Liver (tissue), 9 donors: Measurements from ENCODE around the gene COLEC12. TPM values are rescaled to one million over a fixed set of nuclear protein-coding genes. Genes with fewer than 3 reads are reported as not detected.

Source experiments
- DNase-seq: peaks from one replicate; pipeline ENCODE4 v3.0.0-alpha.2; 2017; ENCODE audit warnings: low spot score
- H3K27ac ChIP-seq, 2 donors: one replicate each; pipeline ENCODE4 v1.7.0; 2013; ENCODE audit warnings: inconsistent platforms in 2 of 2, low read length in 2 of 2, control low read depth in 1 of 2, low read depth in 1 of 2, mild to moderate bottlenecking in 1 of 2
- H3K27me3 ChIP-seq, 4 donors: one replicate each; pipeline versions ENCODE4 v1.6.1 to v1.7.0; 2013; ENCODE audit warnings: low read length in 3 of 4, inconsistent platforms in 1 of 4, mild to moderate bottlenecking in 1 of 4, moderate library complexity in 1 of 4; ENCODE audit not compliant: control insufficient read depth in 4 of 4, insufficient read depth in 4 of 4
- H3K36me3 ChIP-seq, 4 donors: one replicate each; pipeline versions ENCODE4 v1.6.1 to v1.7.0; 2013; ENCODE audit warnings: low read length in 3 of 4, mild to moderate bottlenecking in 3 of 4, low read depth in 1 of 4, moderate library complexity in 1 of 4; ENCODE audit not compliant: control insufficient read depth in 4 of 4, insufficient read depth in 3 of 4
- H3K4me1 ChIP-seq, 4 donors: one replicate each; pipeline versions ENCODE4 v1.6.1 to v1.7.0; 2013; ENCODE audit warnings: low read length in 3 of 4, mild to moderate bottlenecking in 3 of 4, moderate library complexity in 1 of 4; ENCODE audit not compliant: control insufficient read depth in 4 of 4, insufficient read depth in 4 of 4
- H3K4me3 ChIP-seq, 3 donors: one replicate each; pipeline versions ENCODE4 v1.6.1 to v1.7.0; 2013; ENCODE audit warnings: low read length in 3 of 3, control low read depth in 1 of 3, low read depth in 1 of 3, mild to moderate bottlenecking in 1 of 3
- H3K9ac ChIP-seq, 2 donors: one replicate each; pipeline ENCODE4 v1.7.0; 2013; ENCODE audit warnings: low read length in 2 of 2, mild to moderate bottlenecking in 2 of 2, moderate library complexity in 2 of 2, control low read depth in 1 of 2, low read depth in 1 of 2
- H3K9me3 ChIP-seq, 4 donors: one replicate each; pipeline versions ENCODE4 v1.6.1 to v1.7.0; 2013; ENCODE audit warnings: low read length in 3 of 4; ENCODE audit not compliant: control insufficient read depth in 4 of 4
- EGR1 ChIP-seq, 2 donors: IDR thresholded peaks; 2 replicates each; pipeline ENCODE4 v1.6.1; 2016 to 2018; ENCODE audit warnings: antibody characterized with exemption in 2 of 2, low read depth in 2 of 2
- FOXA1 ChIP-seq: IDR thresholded peaks from 2 replicates; pipeline ENCODE4 v1.6.1; 2016; ENCODE audit warnings: antibody characterized with exemption
- FOXA2 ChIP-seq: IDR thresholded peaks from 2 replicates; pipeline ENCODE4 v1.6.1; 2016; ENCODE audit warnings: antibody characterized with exemption
- GABPA ChIP-seq, 2 donors: IDR thresholded peaks in 1 of 2; conservative IDR thresholded peaks in 1 of 2; 2 replicates each; pipeline ENCODE4 v1.6.1; 2016; ENCODE audit warnings: antibody characterized with exemption in 2 of 2, mild to moderate bottlenecking in 1 of 2, moderate library complexity in 1 of 2
- HNF4A ChIP-seq, 2 donors: conservative IDR thresholded peaks; 2 replicates each; pipeline ENCODE4 v1.6.1; 2016; ENCODE audit warnings: antibody characterized with exemption in 2 of 2, mild to moderate bottlenecking in 2 of 2
- HNF4G ChIP-seq: IDR thresholded peaks from 2 replicates; pipeline ENCODE4 v1.6.1; 2016; ENCODE audit warnings: antibody characterized with exemption
- RAD21 ChIP-seq, 2 donors: IDR thresholded peaks; 2 replicates each; pipeline ENCODE4 v1.6.1; 2016; ENCODE audit warnings: antibody characterized with exemption in 2 of 2, mild to moderate bottlenecking in 2 of 2
- RXRA ChIP-seq, 2 donors: IDR thresholded peaks; 2 replicates each; pipeline ENCODE4 v1.6.1; 2017 to 2018; ENCODE audit warnings: antibody characterized with exemption in 2 of 2, mild to moderate bottlenecking in 1 of 2
- SP1 ChIP-seq: IDR thresholded peaks from 2 replicates; pipeline ENCODE4 v1.6.1; 2018; ENCODE audit warnings: antibody characterized with exemption, mild to moderate bottlenecking
- TAF1 ChIP-seq: conservative IDR thresholded peaks from 2 replicates; pipeline ENCODE4 v1.6.1; 2016; ENCODE audit warnings: antibody characterized with exemption, mild to moderate bottlenecking
- WGBS: extraction: QIAGEN DNeasy Blood & Tissue Kit; methylation state at CpG from one replicate; pipeline ENCODE4 v1.1.7; 2013; 5-methylcytosine and 5-hydroxymethylcytosine counted together
- polyA plus RNA-seq, 2 donors: library from polyadenylated mRNA; stranded (reverse) in 1 of 2; unstranded in 1 of 2; fragments of 200-250 nt in 1 of 2; fragments of >200 nt in 1 of 2; fragmentation: Nextera tagmentation in 1 of 2; extraction: Ambion mirVana in 1 of 2; gene quantifications; one replicate each; pipeline versions ENCODE4 v1.2.1 to v1.2.3, GENCODE V29; 2013 to 2015
- total RNA-seq, 2 donors: library from RNA; depleted of rRNA; stranded (reverse); fragments of >200 nt; gene quantifications; one replicate each; pipeline ENCODE4 v1.2.3, GENCODE V29; 2014
- TF ChIP-seq, protein P1 (sequence below): IDR thresholded peaks from 2 replicates; pipeline ENCODE4 v1.6.1; 2016; ENCODE audit warnings: antibody characterized with exemption
- TF ChIP-seq, protein P2 (sequence below): IDR thresholded peaks from 2 replicates; pipeline ENCODE4 v1.6.1; 2016; ENCODE audit warnings: antibody characterized with exemption
- TF ChIP-seq, protein P3 (sequence below): IDR thresholded peaks from 2 replicates; pipeline ENCODE4 v1.6.1; 2016; ENCODE audit warnings: antibody characterized with exemption
- TF ChIP-seq, protein P4 (sequence below): fragments of 150-350 bp; IDR thresholded peaks from 2 replicates; pipeline ENCODE4 v1.5.1; 2017; ENCODE audit warnings: improper control_type of control experiment, low read depth, low read length; ENCODE audit not compliant: missing input control
- donor health status: healthy.
- donor health status: healthy.
- donor health status: healthy.
- donor health status: healthy.
- donor health status: healthy.

COLEC12 gene
- total and polyA plus RNA-seq, 4 donors: 0.03 to 1.6 (median 0.28) TPM

DNA sequence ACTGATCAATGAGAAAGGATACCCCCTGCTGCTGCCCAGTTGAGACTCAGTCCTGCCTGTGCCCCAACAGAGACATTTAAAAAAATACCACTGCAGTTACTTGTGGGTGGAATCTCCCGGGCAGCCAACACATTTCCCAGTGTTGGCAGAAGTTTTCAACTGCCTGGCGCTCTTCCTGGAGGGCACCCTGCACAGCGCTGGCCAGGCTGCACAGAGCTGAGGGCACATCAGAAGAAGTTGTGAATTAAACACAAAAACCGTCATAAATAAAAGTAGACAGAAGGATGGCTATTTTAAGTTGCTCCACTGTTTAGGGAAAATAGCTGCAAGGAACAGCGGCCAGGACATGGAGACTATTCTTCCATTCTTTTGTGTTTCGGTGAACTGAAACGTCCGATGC lies 122.4 kb downstream of the COLEC12 start:
- H3K4me3 ChIP-seq: no peak overlapping the region
- TF ChIP-seq, protein P1, sequence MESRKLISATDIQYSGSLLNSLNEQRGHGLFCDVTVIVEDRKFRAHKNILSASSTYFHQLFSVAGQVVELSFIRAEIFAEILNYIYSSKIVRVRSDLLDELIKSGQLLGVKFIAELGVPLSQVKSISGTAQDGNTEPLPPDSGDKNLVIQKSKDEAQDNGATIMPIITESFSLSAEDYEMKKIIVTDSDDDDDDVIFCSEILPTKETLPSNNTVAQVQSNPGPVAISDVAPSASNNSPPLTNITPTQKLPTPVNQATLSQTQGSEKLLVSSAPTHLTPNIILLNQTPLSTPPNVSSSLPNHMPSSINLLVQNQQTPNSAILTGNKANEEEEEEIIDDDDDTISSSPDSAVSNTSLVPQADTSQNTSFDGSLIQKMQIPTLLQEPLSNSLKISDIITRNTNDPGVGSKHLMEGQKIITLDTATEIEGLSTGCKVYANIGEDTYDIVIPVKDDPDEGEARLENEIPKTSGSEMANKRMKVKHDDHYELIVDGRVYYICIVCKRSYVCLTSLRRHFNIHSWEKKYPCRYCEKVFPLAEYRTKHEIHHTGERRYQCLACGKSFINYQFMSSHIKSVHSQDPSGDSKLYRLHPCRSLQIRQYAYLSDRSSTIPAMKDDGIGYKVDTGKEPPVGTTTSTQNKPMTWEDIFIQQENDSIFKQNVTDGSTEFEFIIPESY: no peak
- TF ChIP-seq RXRA (IDR thresholded peaks at IDR 0.05) (no peak), FOXA1 (no peak), HNF4G (no peak), EGR1 (IDR thresholded peaks at IDR 0.05; ENCODE audit: low read depth in 2 of 2) (no peak), TAF1 (no peak), SP1 (no peak), RAD21 (IDR thresholded peaks at IDR 0.05) (no peak), HNF4A (conservative IDR thresholded peaks at IDR 0.05) (no peak), GABPA (IDR thresholded peaks at IDR 0.05 in 1 of 2, conservative IDR thresholded peaks at IDR 0.05 in 1 of 2) (no peak)
- TF ChIP-seq, protein P2, sequence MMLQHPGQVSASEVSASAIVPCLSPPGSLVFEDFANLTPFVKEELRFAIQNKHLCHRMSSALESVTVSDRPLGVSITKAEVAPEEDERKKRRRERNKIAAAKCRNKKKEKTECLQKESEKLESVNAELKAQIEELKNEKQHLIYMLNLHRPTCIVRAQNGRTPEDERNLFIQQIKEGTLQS: no peak
- H3K27ac ChIP-seq: no peak overlapping the region
- H3K9ac ChIP-seq: no peak overlapping the region
- H3K9me3 ChIP-seq: no peaks in the 10 kb centered on the region
- H3K27me3 ChIP-seq: peaks cover 0 to 2% (median 0%) of the 10 kb centered on the region in 4 donors
- H3K4me1 ChIP-seq: no peaks in the 10 kb centered on the region
- DNase-seq: no peak
- H3K36me3 ChIP-seq: no peaks in the 10 kb centered on the region
- WGBS: 88% methylated on average over 8 of the region's 8 CpGs

DNA sequence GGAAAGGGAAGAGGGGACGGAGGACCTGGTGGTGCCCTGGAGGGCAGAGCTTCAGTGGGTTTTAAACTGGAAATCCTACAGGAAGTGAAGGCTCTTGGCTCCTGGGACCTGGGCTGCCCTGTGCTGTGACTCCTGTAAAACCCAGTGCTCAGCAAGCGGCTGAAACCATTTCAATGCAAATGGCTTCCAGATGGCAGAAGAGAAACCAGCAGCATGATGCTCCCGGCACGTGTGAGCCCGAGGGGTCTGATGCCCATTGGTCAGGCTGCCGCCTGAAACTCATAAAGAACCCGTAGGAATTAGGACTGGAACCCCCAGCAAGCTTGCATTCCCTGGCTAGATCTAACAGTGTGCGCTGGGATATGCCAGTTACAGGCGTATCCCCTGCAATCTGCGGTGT lies 123.4 kb downstream of the COLEC12 start:
- DNase-seq: no peak
- no peak overlapping the region for H3K4me3 ChIP-seq
- 84% methylated on average over 10 of the region's 10 CpGs for WGBS
- no peaks in the 10 kb centered on the region for H3K36me3 ChIP-seq
- no peaks in the 10 kb centered on the region for H3K4me1 ChIP-seq
- H3K9me3 ChIP-seq: no peaks in the 10 kb centered on the region
- H3K27ac ChIP-seq: no peak overlapping the region
- TF ChIP-seq, protein P3, sequence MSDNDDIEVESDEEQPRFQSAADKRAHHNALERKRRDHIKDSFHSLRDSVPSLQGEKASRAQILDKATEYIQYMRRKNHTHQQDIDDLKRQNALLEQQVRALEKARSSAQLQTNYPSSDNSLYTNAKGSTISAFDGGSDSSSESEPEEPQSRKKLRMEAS: no peak
- no peak for TF ChIP-seq GABPA (IDR thresholded peaks at IDR 0.05 in 1 of 2, conservative IDR thresholded peaks at IDR 0.05 in 1 of 2)
- no peak for TF ChIP-seq TAF1
- TF ChIP-seq HNF4A (conservative IDR thresholded peaks at IDR 0.05): no peak
- no peak overlapping the region for H3K9ac ChIP-seq
- peaks cover 0 to 2% (median 0%) of the 10 kb centered on the region in 4 donors for H3K27me3 ChIP-seq

DNA sequence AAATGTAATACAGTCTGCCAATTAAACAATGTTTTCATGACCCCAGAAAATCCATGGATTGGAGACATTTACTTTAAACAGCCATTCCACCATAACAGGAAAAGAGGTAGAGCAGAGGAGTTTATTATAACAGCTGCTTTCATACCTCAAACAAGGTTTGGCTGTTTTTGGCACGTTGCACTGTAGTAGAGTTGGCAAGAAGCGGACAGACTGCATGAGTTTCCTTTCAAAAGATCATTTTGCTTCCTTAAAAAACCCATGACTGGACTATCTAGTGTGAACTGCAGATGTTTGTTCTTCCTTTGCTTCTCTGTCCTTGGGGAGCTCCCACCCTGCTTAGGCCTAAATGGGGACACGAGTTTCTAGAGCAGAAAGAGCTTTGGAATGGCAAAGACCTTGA lies 124.2 kb downstream of the COLEC12 start:
- H3K4me1 ChIP-seq: no peaks in the 10 kb centered on the region
- DNase-seq: no peak
- no peaks in the 10 kb centered on the region for H3K36me3 ChIP-seq
- H3K27me3 ChIP-seq: peaks cover 0 to 2% (median 0%) of the 10 kb centered on the region in 4 donors
- no peaks in the 10 kb centered on the region for H3K9me3 ChIP-seq
- TF ChIP-seq TAF1 (no peak), SP1 (no peak), FOXA2 (no peak)
- TF ChIP-seq, protein P4, sequence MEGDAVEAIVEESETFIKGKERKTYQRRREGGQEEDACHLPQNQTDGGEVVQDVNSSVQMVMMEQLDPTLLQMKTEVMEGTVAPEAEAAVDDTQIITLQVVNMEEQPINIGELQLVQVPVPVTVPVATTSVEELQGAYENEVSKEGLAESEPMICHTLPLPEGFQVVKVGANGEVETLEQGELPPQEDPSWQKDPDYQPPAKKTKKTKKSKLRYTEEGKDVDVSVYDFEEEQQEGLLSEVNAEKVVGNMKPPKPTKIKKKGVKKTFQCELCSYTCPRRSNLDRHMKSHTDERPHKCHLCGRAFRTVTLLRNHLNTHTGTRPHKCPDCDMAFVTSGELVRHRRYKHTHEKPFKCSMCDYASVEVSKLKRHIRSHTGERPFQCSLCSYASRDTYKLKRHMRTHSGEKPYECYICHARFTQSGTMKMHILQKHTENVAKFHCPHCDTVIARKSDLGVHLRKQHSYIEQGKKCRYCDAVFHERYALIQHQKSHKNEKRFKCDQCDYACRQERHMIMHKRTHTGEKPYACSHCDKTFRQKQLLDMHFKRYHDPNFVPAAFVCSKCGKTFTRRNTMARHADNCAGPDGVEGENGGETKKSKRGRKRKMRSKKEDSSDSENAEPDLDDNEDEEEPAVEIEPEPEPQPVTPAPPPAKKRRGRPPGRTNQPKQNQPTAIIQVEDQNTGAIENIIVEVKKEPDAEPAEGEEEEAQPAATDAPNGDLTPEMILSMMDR: no peak
- WGBS: 58% methylated on average over 3 of the region's 3 CpGs
- no peak overlapping the region for H3K4me3 ChIP-seq
- no peak overlapping the region for H3K9ac ChIP-seq
- no peak overlapping the region for H3K27ac ChIP-seq
